CD4-positive, CD25-positive, alpha-beta regulatory T cell (primary cell): ENCODE data around the gene TRDMT1. TPM values are rescaled to one million over a fixed set of nuclear protein-coding genes. Genes with fewer than 3 reads are reported as not detected.

Experiments
- ATAC-seq, 2 donors: fragments of 150-1000 bp; cut with Tn5 transposase; one replicate each; pipeline ENCODE4 v1.10.0; 2021; ENCODE audit warnings: low read depth in 2 of 2, moderate number of reproducible peaks in 2 of 2, moderate library complexity in 1 of 2
- DNase-seq, 3 donors: peaks; one replicate each; pipeline versions ENCODE4 v3.0.0 to v3.0.0-alpha.2; 2012 to 2022; ENCODE audit warnings: mixed read lengths in 1 of 3
- H3K27ac ChIP-seq: one replicate; pipeline ENCODE4 v1.7.0; 2013; ENCODE audit warnings: mild to moderate bottlenecking, low read length; ENCODE audit not compliant: insufficient read depth, poor library complexity, severe bottlenecking
- H3K27me3 ChIP-seq: one replicate; pipeline ENCODE4 v1.7.0; 2013; ENCODE audit warnings: low read length; ENCODE audit not compliant: control insufficient read depth, insufficient read depth
- H3K36me3 ChIP-seq: one replicate; pipeline ENCODE4 v1.7.0; 2013; ENCODE audit warnings: mild to moderate bottlenecking, low read length, moderate library complexity; ENCODE audit not compliant: control insufficient read depth, insufficient read depth
- H3K4me1 ChIP-seq: 2 replicates; pipeline ENCODE4 v1.7.0; 2013; ENCODE audit warnings: mild to moderate bottlenecking, low read length; ENCODE audit not compliant: insufficient read depth, control insufficient read depth, poor library complexity, severe bottlenecking
- H3K4me3 ChIP-seq: one replicate; pipeline ENCODE4 v1.7.0; 2013; ENCODE audit warnings: low read depth, mild to moderate bottlenecking, low read length, moderate library complexity
- H3K9me3 ChIP-seq, 2 experiments: 1 replicate in 1 of 2; 2 replicates in 1 of 2; pipeline ENCODE4 v1.7.0; 2013; ENCODE audit warnings: low read length in 2 of 2, mild to moderate bottlenecking in 1 of 2, moderate library complexity in 1 of 2; ENCODE audit not compliant: control insufficient read depth in 2 of 2
- H3K27ac Mint-ChIP-seq, 3 donors: one replicate each; pipeline ENCODE4 v1.8.0; 2020 to 2022; ENCODE audit warnings: mild to moderate bottlenecking in 3 of 3, mixed read lengths in 3 of 3, moderate library complexity in 2 of 3
- H3K27me3 Mint-ChIP-seq: one replicate; pipeline ENCODE4 v1.8.0; 2022; ENCODE audit warnings: mild to moderate bottlenecking, mixed read lengths
- H3K36me3 Mint-ChIP-seq: one replicate; pipeline ENCODE4 v1.8.0; 2020; ENCODE audit warnings: mixed read lengths
- H3K4me1 Mint-ChIP-seq, 4 donors: one replicate each; pipeline ENCODE4 v1.8.0; 2020 to 2022; ENCODE audit warnings: mixed read lengths in 4 of 4, mild to moderate bottlenecking in 1 of 4
- H3K4me3 Mint-ChIP-seq, 4 donors: one replicate each; pipeline ENCODE4 v1.8.0; 2020 to 2022; ENCODE audit warnings: mild to moderate bottlenecking in 4 of 4, mixed read lengths in 4 of 4, moderate library complexity in 3 of 4
- H3K9me3 Mint-ChIP-seq, 7 donors: one replicate each; pipeline ENCODE4 v1.8.0; 2020 to 2022; ENCODE audit warnings: mixed read lengths in 7 of 7, mild to moderate bottlenecking in 3 of 7, moderate library complexity in 2 of 7
- polyA plus RNA-seq, 4 donors: library from polyadenylated mRNA; unstranded; fragments of 300-500 nt; fragmentation: Illumina TruSeq; gene quantifications; one replicate each; pipeline ENCODE4 v1.2.3, GENCODE V29; 2021
- total RNA-seq: library from RNA; stranded (reverse); gene quantifications from one replicate; pipeline ENCODE4 v1.2.3, GENCODE V29; 2022

The TRDMT1 gene
- total and polyA plus RNA-seq, 5 donors from 2014 or later, result 5.8 to 12.2 (median 8.2) TPM

- Histone ChIP-seq H3K27ac (no peak overlapping the region), H3K4me1 (peaks cover 3% of the 10 kb centered on the region), H3K36me3 (peaks cover 29% of the 10 kb centered on the region), H3K27me3 (no peaks in the 10 kb centered on the region), H3K4me3 (no peak overlapping the region), H3K9me3 (no peaks in the 10 kb centered on the region)
- peaks cover 18% of the 10 kb centered on the region for H3K36me3 Mint-ChIP-seq
- peaks cover 15 to 22% (median 20%) of the 10 kb centered on the region in 4 donors for H3K4me1 Mint-ChIP-seq
- H3K9me3 Mint-ChIP-seq, result no peaks in the 10 kb centered on the region
- no peak for ATAC-seq
- no peak overlapping the region for H3K4me3 Mint-ChIP-seq
- no peak overlapping the region for H3K27ac Mint-ChIP-seq
- H3K27me3 Mint-ChIP-seq, result no peaks in the 10 kb centered on the region
- DNase-seq, result no peak
Measured at GRCh38 chr10:17240616-17241015, 39.1 kb upstream of the TRDMT1 start.

GRCh38 chr10:17240096-17240495 is 38.6 kb upstream of the TRDMT1 start:
- DNase-seq (no peak), ATAC-seq (no peak)
- Mint-ChIP-seq H3K27ac (no peak overlapping the region), H3K36me3 (peaks cover 20% of the 10 kb centered on the region), H3K27me3 (no peaks in the 10 kb centered on the region), H3K9me3 (no peaks in the 10 kb centered on the region), H3K4me1 (peaks cover 18 to 26% (median 21%) of the 10 kb centered on the region in 4 donors), H3K4me3 (no peak overlapping the region)
- Histone ChIP-seq H3K9me3 (no peaks in the 10 kb centered on the region), H3K36me3 (peaks cover 34% of the 10 kb centered on the region), H3K4me3 (no peak overlapping the region), H3K4me1 (peaks cover 6% of the 10 kb centered on the region), H3K27me3 (no peaks in the 10 kb centered on the region), H3K27ac (no peak overlapping the region)

GRCh38 chr10:17239345-17240085 is 38.0 kb upstream of the TRDMT1 start:
- Mint-ChIP-seq H3K27me3 (no peaks in the 10 kb centered on the region), H3K9me3 (no peaks in the 10 kb centered on the region), H3K4me3 (no peak overlapping the region), H3K36me3 (peaks cover 26% of the 10 kb centered on the region), H3K4me1 (peaks cover 18 to 32% (median 26%) of the 10 kb centered on the region in 4 donors), H3K27ac (peak overlapping the region; percentile 22 to 73 (median 73))
- Histone ChIP-seq H3K36me3 (peaks cover 40% of the 10 kb centered on the region), H3K27me3 (no peaks in the 10 kb centered on the region), H3K4me3 (no peak overlapping the region), H3K27ac (no peak overlapping the region), H3K4me1 (peaks cover 12% of the 10 kb centered on the region), H3K9me3 (no peaks in the 10 kb centered on the region)
- no peak for ATAC-seq
- DNase-seq, result no peak

GRCh38 chr10:17238445-17239291 is 37.2 kb upstream of the TRDMT1 start:
- Histone ChIP-seq H3K4me3 (no peak overlapping the region), H3K4me1 (peaks cover 19% of the 10 kb centered on the region), H3K9me3 (no peaks in the 10 kb centered on the region), H3K27me3 (no peaks in the 10 kb centered on the region), H3K36me3 (peaks cover 48% of the 10 kb centered on the region), H3K27ac (no peak overlapping the region)
- DNase-seq, result no peak
- H3K27ac Mint-ChIP-seq, result peak overlapping the region; percentile 70 to 83 (median 73)
- peak overlapping the region in 1 of 4 donors; percentile 10 for H3K4me3 Mint-ChIP-seq
- ATAC-seq, result no peak
- H3K9me3 Mint-ChIP-seq, result no peaks in the 10 kb centered on the region
- peaks cover 30% of the 10 kb centered on the region for H3K36me3 Mint-ChIP-seq
- H3K4me1 Mint-ChIP-seq, result peaks cover 18 to 38% (median 29%) of the 10 kb centered on the region in 4 donors
- no peaks in the 10 kb centered on the region for H3K27me3 Mint-ChIP-seq

- Mint-ChIP-seq H3K27me3 (no peaks in the 10 kb centered on the region), H3K4me1 (peaks cover 18 to 45% (median 31%) of the 10 kb centered on the region in 4 donors), H3K27ac (peak overlapping the region in 2 of 3 donors; percentile 70 to 83), H3K36me3 (peaks cover 33% of the 10 kb centered on the region), H3K9me3 (no peaks in the 10 kb centered on the region), H3K4me3 (peak overlapping the region in 1 of 4 donors; percentile 10)
- ATAC-seq (no peak), DNase-seq (no peak)
- Histone ChIP-seq H3K36me3 (peaks cover 55% of the 10 kb centered on the region), H3K9me3 (no peaks in the 10 kb centered on the region), H3K27ac (peak overlapping the region; percentile 41), H3K4me3 (no peak overlapping the region), H3K27me3 (no peaks in the 10 kb centered on the region), H3K4me1 (peaks cover 26% of the 10 kb centered on the region)
Measured at GRCh38 chr10:17237915-17238444, 36.5 kb upstream of the TRDMT1 start.

- Histone ChIP-seq H3K4me3 (no peak overlapping the region), H3K27me3 (no peaks in the 10 kb centered on the region), H3K27ac (peak overlapping the region; percentile 41), H3K36me3 (peaks cover 60% of the 10 kb centered on the region), H3K4me1 (peaks cover 33% of the 10 kb centered on the region), H3K9me3 (no peaks in the 10 kb centered on the region)
- H3K4me1 Mint-ChIP-seq, result peaks cover 18 to 51% (median 33%) of the 10 kb centered on the region in 4 donors
- H3K36me3 Mint-ChIP-seq, result peaks cover 33% of the 10 kb centered on the region
- no peaks in the 10 kb centered on the region for H3K27me3 Mint-ChIP-seq
- ATAC-seq, result no peak
- no peak for DNase-seq
- no peaks in the 10 kb centered on the region for H3K9me3 Mint-ChIP-seq
- H3K4me3 Mint-ChIP-seq, result peak overlapping the region in 1 of 4 donors; percentile 51
- H3K27ac Mint-ChIP-seq, result no peak overlapping the region
Measured at GRCh38 chr10:17237149-17237527, 35.7 kb upstream of the TRDMT1 start.

GRCh38 chr10:17236468-17237148 is 35.1 kb upstream of the TRDMT1 start:
- Histone ChIP-seq H3K27ac (peak overlapping the region; percentile 49), H3K4me1 (peaks cover 36% of the 10 kb centered on the region), H3K27me3 (no peaks in the 10 kb centered on the region), H3K36me3 (peaks cover 65% of the 10 kb centered on the region), H3K4me3 (no peak overlapping the region), H3K9me3 (no peaks in the 10 kb centered on the region)
- DNase-seq, result no peak
- Mint-ChIP-seq H3K4me3 (peak overlapping the region in 1 of 4 donors; percentile 75), H3K9me3 (no peaks in the 10 kb centered on the region), H3K27ac (peak overlapping the region in 1 of 3 donors; percentile 62), H3K36me3 (peaks cover 38% of the 10 kb centered on the region), H3K4me1 (peaks cover 19 to 52% (median 35%) of the 10 kb centered on the region in 4 donors), H3K27me3 (no peaks in the 10 kb centered on the region)
- no peak for ATAC-seq
